Kidney (tissue), 14 donors: ENCODE results near the gene PIAS4. TPM values are rescaled to one million over a fixed set of nuclear protein-coding genes. Genes with fewer than 3 reads are reported as not detected.

Experiments used
- DNase-seq, 5 donors: peaks; one replicate each; pipeline ENCODE4 v3.0.0-alpha.2; 2013 to 2020
- FAIRE-seq: peaks from 2 replicates; lab custom pipeline; 2012; peaks lifted over from hg19 to GRCh38; lab: Jason Lieb, UNC
- H3K27ac ChIP-seq, 2 donors: one replicate each; pipeline ENCODE4 v1.7.0; 2013; ENCODE audit warnings: low read depth in 2 of 2, low read length in 2 of 2, inconsistent platforms in 1 of 2
- H3K27me3 ChIP-seq: one replicate; pipeline ENCODE4 v1.7.1; 2013; ENCODE audit warnings: low read length, inconsistent platforms; ENCODE audit not compliant: control insufficient read depth, insufficient read depth
- H3K36me3 ChIP-seq, 3 donors: one replicate each; pipeline versions ENCODE4 v1.7.0 to v1.7.1; 2013; ENCODE audit warnings: low read length in 3 of 3, control low read depth in 1 of 3, inconsistent platforms in 1 of 3; ENCODE audit not compliant: insufficient read depth in 3 of 3, control insufficient read depth in 2 of 3
- H3K4me1 ChIP-seq, 3 donors: one replicate each; pipeline versions ENCODE4 v1.7.0 to v1.7.1; 2013; ENCODE audit warnings: low read length in 3 of 3, inconsistent platforms in 1 of 3, low read depth in 1 of 3; ENCODE audit not compliant: control insufficient read depth in 2 of 3, insufficient read depth in 2 of 3
- H3K4me3 ChIP-seq, 3 donors: one replicate each; pipeline versions ENCODE4 v1.7.0 to v1.8.1; 2013; ENCODE audit warnings: low read length in 3 of 3, control low read depth in 1 of 3, inconsistent platforms in 1 of 3
- H3K9ac ChIP-seq, 3 donors: one replicate each; pipeline versions ENCODE4 v1.7.0 to v1.7.1; 2013; ENCODE audit warnings: low read length in 3 of 3, control low read depth in 1 of 3, inconsistent platforms in 1 of 3
- H3K9me3 ChIP-seq, 3 donors: one replicate each; pipeline versions ENCODE4 v1.7.0 to v1.7.1; 2013; ENCODE audit warnings: low read length in 3 of 3, control low read depth in 1 of 3, inconsistent platforms in 1 of 3; ENCODE audit not compliant: control insufficient read depth in 2 of 3, insufficient read depth in 1 of 3
- intact Hi-C: fragments of 100-400 bp; cut with DNase I; formaldehyde crosslinking; loops from one replicate; pipeline ENCODE4 v1.11.1; 2022
- polyA plus RNA-seq: library from polyadenylated mRNA; stranded (reverse); fragments of 350-450 nt; fragmentation: Illumina TruSeq; extraction: RNeasy Lipid Tissue Mini Kit (QIAGEN cat#74804); gene quantifications from one replicate; pipeline ENCODE4 v1.2.3, GENCODE V29; 2014; ENCODE audit warnings: low read depth, low replicate concordance; ENCODE audit not compliant: insufficient read depth
- total RNA-seq: library from RNA; stranded (reverse); fragmentation: NEBNext Ultra II Directional; extraction: Animal tissue kit (Norgen Biotek cat#: 25700); gene quantifications from one replicate; pipeline ENCODE4 v1.2.1, GENCODE V29; 2021
- TF ChIP-seq, protein P1 (sequence below): IDR thresholded peaks from 3 replicates; pipeline ENCODE4 v1.5.1; 2012; ENCODE audit warnings: mild to moderate bottlenecking, moderate library complexity, borderline replicate concordance; ENCODE audit not compliant: insufficient read depth; ENCODE audit errors: extremely low read depth
- donor health status: control.
- donor health status: control.
- donor health status: control.
- donor health status: control.
- donor health status: control.
- donor health status: DM: yes; HTN: yes; CAD: no.
- donor health status: Normal renal cell carcinoma (clear cell type).

PIAS4 gene
- total and polyA plus RNA-seq, 2 donors from 2014 or later, result 9.8 to 25.0 TPM

- Histone ChIP-seq H3K27ac (no peak overlapping the region), H3K9ac (no peak overlapping the region), H3K27me3 (no peaks in the 10 kb centered on the region), H3K4me3 (no peak overlapping the region), H3K36me3 (peaks cover 4 to 86% (median 58%) of the 10 kb centered on the region in 3 donors), H3K4me1 (peaks cover 0 to 18% (median 11%) of the 10 kb centered on the region in 3 donors), H3K9me3 (no peaks in the 10 kb centered on the region)
- intact Hi-C loops, result no loop called here
- TF ChIP-seq, protein P1, sequence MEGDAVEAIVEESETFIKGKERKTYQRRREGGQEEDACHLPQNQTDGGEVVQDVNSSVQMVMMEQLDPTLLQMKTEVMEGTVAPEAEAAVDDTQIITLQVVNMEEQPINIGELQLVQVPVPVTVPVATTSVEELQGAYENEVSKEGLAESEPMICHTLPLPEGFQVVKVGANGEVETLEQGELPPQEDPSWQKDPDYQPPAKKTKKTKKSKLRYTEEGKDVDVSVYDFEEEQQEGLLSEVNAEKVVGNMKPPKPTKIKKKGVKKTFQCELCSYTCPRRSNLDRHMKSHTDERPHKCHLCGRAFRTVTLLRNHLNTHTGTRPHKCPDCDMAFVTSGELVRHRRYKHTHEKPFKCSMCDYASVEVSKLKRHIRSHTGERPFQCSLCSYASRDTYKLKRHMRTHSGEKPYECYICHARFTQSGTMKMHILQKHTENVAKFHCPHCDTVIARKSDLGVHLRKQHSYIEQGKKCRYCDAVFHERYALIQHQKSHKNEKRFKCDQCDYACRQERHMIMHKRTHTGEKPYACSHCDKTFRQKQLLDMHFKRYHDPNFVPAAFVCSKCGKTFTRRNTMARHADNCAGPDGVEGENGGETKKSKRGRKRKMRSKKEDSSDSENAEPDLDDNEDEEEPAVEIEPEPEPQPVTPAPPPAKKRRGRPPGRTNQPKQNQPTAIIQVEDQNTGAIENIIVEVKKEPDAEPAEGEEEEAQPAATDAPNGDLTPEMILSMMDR, result no peak
- DNase-seq (no peak), FAIRE-seq (no peak)
These were observed 28.3 kb upstream of the PIAS4 start for GRCh38 chr19:3979289-3979673.

- Histone ChIP-seq H3K4me1 (peaks cover 0 to 18% (median 11%) of the 10 kb centered on the region in 3 donors), H3K9ac (no peak overlapping the region), H3K9me3 (no peaks in the 10 kb centered on the region), H3K27me3 (no peaks in the 10 kb centered on the region), H3K36me3 (peaks cover 4 to 90% (median 58%) of the 10 kb centered on the region in 3 donors), H3K4me3 (no peak overlapping the region), H3K27ac (no peak overlapping the region)
- no peak for DNase-seq
- intact Hi-C loops, result no loop called here
- TF ChIP-seq, protein P1, result no peak
- no peak for FAIRE-seq
These were observed 27.7 kb upstream of the PIAS4 start for GRCh38 chr19:3979674-3980352.

DNA sequence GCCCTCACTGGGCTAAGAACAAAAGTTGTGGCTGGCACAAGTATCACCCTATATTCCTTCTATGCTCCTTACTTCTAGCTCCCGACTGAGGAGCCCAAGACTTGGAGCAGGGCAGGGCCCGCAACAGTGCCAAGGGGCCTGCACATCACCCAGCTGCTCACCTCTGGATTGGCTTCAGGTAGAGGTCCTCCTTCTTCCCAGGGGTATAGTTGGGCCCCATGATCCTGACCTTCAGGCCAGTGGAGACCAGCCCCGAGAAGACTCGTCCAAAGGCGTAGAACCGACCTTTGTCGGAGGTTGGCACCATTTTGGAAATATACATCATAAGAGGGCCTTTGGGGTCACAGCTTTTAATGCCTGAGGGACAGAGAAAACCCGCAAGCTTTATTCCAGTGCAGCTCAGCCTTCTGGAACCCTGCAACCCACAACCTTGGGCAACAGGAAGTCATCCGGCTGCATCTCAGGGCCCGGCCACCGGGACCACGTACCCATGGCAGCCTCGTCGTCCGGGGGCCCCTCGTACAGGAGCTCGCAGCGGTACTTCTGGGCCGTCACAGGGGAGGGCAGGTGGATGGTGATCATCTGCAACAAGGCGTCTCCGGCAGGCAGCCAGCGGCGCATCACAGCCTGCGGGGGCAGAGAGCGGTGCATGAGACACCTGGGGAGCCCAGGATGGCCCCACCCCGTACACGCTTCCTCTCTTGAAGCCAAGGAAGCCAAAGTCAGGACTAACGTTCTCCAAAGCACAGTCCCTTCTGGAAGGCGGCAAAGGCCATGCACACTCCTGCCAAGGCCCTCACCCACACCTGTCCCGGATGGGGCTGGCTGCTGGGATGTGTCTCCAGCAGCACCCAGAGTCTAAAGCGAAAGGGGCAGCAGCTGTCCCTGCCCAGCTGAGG, 26.9 kb upstream of the PIAS4 start:
- Histone ChIP-seq H3K36me3 (peaks cover 4 to 83% (median 58%) of the 10 kb centered on the region in 3 donors), H3K4me1 (peaks cover under 1 to 18% (median 12%) of the 10 kb centered on the region in 3 donors), H3K4me3 (no peak overlapping the region), H3K9ac (no peak overlapping the region), H3K9me3 (no peaks in the 10 kb centered on the region), H3K27me3 (no peaks in the 10 kb centered on the region), H3K27ac (no peak overlapping the region)
- intact Hi-C loops, result no loop called here
- FAIRE-seq, result no peak
- DNase-seq, result no peak
- TF ChIP-seq, protein P1, result no peak
